Measurements from ENCODE around the gene OTOA.
"Not testable (repeated sequence)": the region's sequence is repeated elsewhere in the genome, so short reads cannot be mapped to it uniquely, and the experiment has no call there.

The OTOA gene

DNA sequence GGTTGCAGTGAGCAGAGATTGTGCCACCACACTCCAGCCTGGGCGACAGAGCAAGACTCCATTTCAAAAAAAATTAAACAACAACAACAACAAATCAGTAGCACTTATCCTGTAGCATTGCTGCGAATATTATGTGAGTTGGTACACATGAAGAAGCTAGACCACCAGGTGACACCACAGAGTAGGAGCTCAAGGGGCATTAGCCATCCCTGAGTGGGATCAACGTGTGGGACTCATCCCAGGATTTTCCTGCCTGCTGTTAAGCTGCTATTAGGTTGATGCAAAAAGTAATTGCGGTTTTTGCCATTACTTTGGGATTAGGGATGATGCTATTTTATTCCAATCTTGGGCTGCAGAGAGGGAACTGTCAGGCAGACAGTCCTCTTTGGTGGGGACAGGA lies 47.2 kb downstream of the OTOA start:
- Histone ChIP-seq H3K36me3 (ENCODE audit: control insufficient read depth in 4 of 4, insufficient read depth in 4 of 4, low read length in 3 of 4) (no peaks in the 10 kb centered on the region), H3K27me3 (replicated peaks in 2 of 5; ENCODE audit: control insufficient read depth in 4 of 5, insufficient read depth in 5 of 5, low read length in 4 of 5) (no peaks in the 10 kb centered on the region), H3K9me3 (ENCODE audit: control extremely low read depth in 1 of 5, control insufficient read depth in 4 of 5, insufficient read depth in 2 of 5, low read depth in 1 of 5, low read length in 4 of 5) (no peaks in the 10 kb centered on the region), H3K4me3 (ENCODE audit: control insufficient read depth in 1 of 7, extremely low read depth in 1 of 7, insufficient read depth in 4 of 7, low read depth in 2 of 7, low read length in 6 of 7) (no peak overlapping the region), H3K27ac (ENCODE audit: insufficient read depth in 1 of 2, low read depth in 1 of 2, low read length in 2 of 2, poor library complexity in 1 of 2, severe bottlenecking in 2 of 2) (no peak overlapping the region), H3K4me1 (ENCODE audit: control extremely low read depth in 1 of 4, control insufficient read depth in 4 of 4, insufficient read depth in 4 of 4, low read length in 3 of 4) (peaks cover 0 to 3% (median 0%) of the 10 kb centered on the region in 4 experiments)
- DNase-seq, result no peak
- ChIA-PET CTCF (interaction anchor here (1.2 to 2.8 kb wide), 4 partner anchors 9 to 126 kb away, joined by 3 to 12 read pairs (median 6); no protein-coding TSS in a partner anchor), POLR2A (no interaction called here)
- WGBS (ENCODE audit: insufficient coverage), result 84% methylated on average over 3 of the region's 4 CpGs

DNA sequence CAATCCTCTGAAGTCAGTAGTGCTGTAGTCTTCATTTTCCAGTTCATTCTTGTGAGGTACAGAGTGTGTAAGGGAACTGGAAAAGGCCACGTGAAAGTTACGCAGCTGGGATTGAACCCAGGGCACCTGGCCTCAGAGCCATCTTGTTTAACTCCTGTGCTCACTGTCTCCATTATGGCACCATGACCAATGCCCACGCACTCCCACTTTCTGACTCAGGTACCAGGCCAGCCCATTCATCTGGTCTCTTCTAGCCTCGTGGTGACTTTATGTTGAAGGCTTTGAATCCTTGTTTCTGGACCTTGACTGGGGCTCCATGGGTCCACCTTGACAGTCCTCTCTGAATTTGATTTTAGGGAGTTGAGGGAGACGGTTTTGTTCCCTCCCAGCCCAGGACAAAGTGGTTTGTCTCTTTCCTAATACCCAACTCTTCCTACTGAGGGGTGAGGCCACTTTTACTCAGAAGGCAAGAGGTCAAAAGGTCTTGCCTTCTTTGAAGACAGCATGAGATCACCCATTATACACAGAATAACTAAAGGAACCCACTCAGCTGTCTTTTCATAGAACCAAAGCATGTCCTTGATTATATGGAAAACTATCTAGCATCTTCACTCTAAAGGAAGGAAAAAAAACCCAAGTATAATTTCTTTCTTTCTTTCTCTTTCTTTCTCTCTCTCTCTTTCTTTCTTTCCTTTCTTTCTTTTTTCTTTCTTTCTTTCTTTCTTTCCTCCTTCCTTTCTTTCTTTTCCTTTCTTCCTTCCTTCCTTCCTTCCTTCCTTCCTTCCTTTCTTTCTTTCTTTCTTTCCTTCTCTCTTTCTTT lies 50.0 kb downstream of the OTOA start:
- CTCF ChIA-PET, result no interaction called here
- Histone ChIP-seq H3K27me3 (replicated peaks in 2 of 5; ENCODE audit: control insufficient read depth in 4 of 5, insufficient read depth in 5 of 5, low read length in 4 of 5) (no peaks in the 10 kb centered on the region), H3K27ac (ENCODE audit: insufficient read depth in 1 of 2, low read depth in 1 of 2, low read length in 2 of 2, poor library complexity in 1 of 2, severe bottlenecking in 2 of 2) (no peak overlapping the region), H3K9me3 (ENCODE audit: control extremely low read depth in 1 of 5, control insufficient read depth in 4 of 5, insufficient read depth in 2 of 5, low read depth in 1 of 5, low read length in 4 of 5) (no peaks in the 10 kb centered on the region), H3K4me1 (ENCODE audit: control extremely low read depth in 1 of 4, control insufficient read depth in 4 of 4, insufficient read depth in 4 of 4, low read length in 3 of 4) (no peaks in the 10 kb centered on the region), H3K36me3 (ENCODE audit: control insufficient read depth in 4 of 4, insufficient read depth in 4 of 4, low read length in 3 of 4) (no peaks in the 10 kb centered on the region), H3K4me3 (ENCODE audit: control insufficient read depth in 1 of 7, extremely low read depth in 1 of 7, insufficient read depth in 4 of 7, low read depth in 2 of 7, low read length in 6 of 7) (no peak overlapping the region)
- DNase-seq, result no peak
- POLR2A ChIA-PET, result no interaction called here
- 90% methylated on average over 5 of the region's 5 CpGs for WGBS (ENCODE audit: insufficient coverage)

DNA sequence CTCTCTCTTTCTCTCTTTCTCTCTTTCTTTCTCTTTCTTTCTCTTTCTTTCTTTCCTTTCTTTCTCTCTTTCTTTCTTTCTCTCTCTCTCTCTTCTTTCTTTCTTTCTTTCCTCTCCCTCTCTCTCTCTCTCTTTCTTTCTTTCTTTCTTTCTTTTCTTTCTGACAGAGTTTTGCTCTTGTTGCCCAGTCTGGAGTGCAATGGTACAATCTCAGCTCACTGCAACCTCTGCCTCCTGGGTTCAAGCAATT lies 50.5 kb downstream of the OTOA start:
- H3K4me3 ChIP-seq (ENCODE audit: control insufficient read depth in 1 of 7, extremely low read depth in 1 of 7, insufficient read depth in 4 of 7, low read depth in 2 of 7, low read length in 6 of 7); H3K27ac ChIP-seq (ENCODE audit: insufficient read depth in 1 of 2, low read depth in 1 of 2, low read length in 2 of 2, poor library complexity in 1 of 2, severe bottlenecking in 2 of 2); H3K9me3 ChIP-seq (ENCODE audit: control extremely low read depth in 1 of 5, control insufficient read depth in 4 of 5, insufficient read depth in 2 of 5, low read depth in 1 of 5, low read length in 4 of 5); H3K4me1 ChIP-seq (ENCODE audit: control extremely low read depth in 1 of 4, control insufficient read depth in 4 of 4, insufficient read depth in 4 of 4, low read length in 3 of 4); H3K27me3 ChIP-seq (replicated peaks in 2 of 5; ENCODE audit: control insufficient read depth in 4 of 5, insufficient read depth in 5 of 5, low read length in 4 of 5); DNase-seq; POLR2A ChIA-PET; H3K36me3 ChIP-seq (ENCODE audit: control insufficient read depth in 4 of 4, insufficient read depth in 4 of 4, low read length in 3 of 4); CTCF ChIA-PET: not testable (repeated sequence)

DNA sequence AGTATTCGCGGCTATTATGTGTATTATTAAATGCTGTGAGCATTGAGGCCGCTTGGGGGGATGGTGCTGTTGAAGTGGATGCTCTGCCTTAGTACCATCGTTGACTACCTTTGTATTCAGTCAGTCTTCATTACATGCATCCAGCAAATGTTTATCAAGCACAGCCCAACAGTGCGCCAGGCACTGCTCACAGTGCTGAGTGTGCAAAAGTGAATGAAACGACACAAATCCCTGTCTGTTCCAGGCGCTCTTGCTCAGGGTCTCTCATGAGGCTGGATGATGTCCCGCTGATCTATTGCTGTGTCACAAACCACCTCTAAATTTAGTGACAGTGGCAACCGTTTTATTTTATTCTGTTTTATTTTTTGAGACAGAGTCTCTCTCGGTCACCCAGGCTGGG lies 53.8 kb downstream of the OTOA start:
- Histone ChIP-seq H3K27ac (ENCODE audit: insufficient read depth in 1 of 2, low read depth in 1 of 2, low read length in 2 of 2, poor library complexity in 1 of 2, severe bottlenecking in 2 of 2) (no peak overlapping the region), H3K9me3 (ENCODE audit: control extremely low read depth in 1 of 5, control insufficient read depth in 4 of 5, insufficient read depth in 2 of 5, low read depth in 1 of 5, low read length in 4 of 5) (no peaks in the 10 kb centered on the region), H3K4me3 (ENCODE audit: control insufficient read depth in 1 of 7, extremely low read depth in 1 of 7, insufficient read depth in 4 of 7, low read depth in 2 of 7, low read length in 6 of 7) (no peak overlapping the region), H3K4me1 (ENCODE audit: control extremely low read depth in 1 of 4, control insufficient read depth in 4 of 4, insufficient read depth in 4 of 4, low read length in 3 of 4) (no peaks in the 10 kb centered on the region), H3K27me3 (replicated peaks in 2 of 5; ENCODE audit: control insufficient read depth in 4 of 5, insufficient read depth in 5 of 5, low read length in 4 of 5) (no peaks in the 10 kb centered on the region), H3K36me3 (ENCODE audit: control insufficient read depth in 4 of 4, insufficient read depth in 4 of 4, low read length in 3 of 4) (no peaks in the 10 kb centered on the region)
- ChIA-PET CTCF (interaction anchor here (1.5 to 2.1 kb wide), 2 partner anchors 9 to 133 kb away, joined by 3 to 9 read pairs; no protein-coding TSS in a partner anchor), POLR2A (no interaction called here)
- DNase-seq, result no peak
- WGBS (ENCODE audit: insufficient coverage), result 81% methylated on average over 6 of the region's 10 CpGs

DNA sequence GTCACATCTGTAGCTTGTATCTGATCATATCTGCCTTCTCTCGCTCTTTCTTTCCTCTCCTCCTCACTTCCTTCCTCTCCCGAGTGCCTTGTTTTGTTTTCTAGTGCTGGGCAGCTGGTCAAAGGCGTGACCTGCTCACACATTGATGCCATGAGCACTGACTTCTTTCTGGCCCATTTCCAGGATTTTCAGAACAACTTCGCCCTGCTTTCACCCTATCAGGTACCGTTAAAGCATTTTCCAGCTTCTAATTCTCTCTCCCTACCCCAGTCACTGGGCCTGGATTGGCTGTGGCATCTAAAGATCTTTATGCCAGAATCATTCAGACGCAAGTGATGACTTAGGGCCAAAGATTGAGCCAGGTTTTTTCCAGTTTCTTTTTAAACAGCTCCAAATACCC lies 55.5 kb downstream of the OTOA start:
- Histone ChIP-seq H3K4me3 (ENCODE audit: control insufficient read depth in 1 of 7, extremely low read depth in 1 of 7, insufficient read depth in 4 of 7, low read depth in 2 of 7, low read length in 6 of 7) (no peak overlapping the region), H3K9me3 (ENCODE audit: control extremely low read depth in 1 of 5, control insufficient read depth in 4 of 5, insufficient read depth in 2 of 5, low read depth in 1 of 5, low read length in 4 of 5) (peaks cover 0 to 3% (median 0%) of the 10 kb centered on the region in 5 experiments), H3K27ac (ENCODE audit: insufficient read depth in 1 of 2, low read depth in 1 of 2, low read length in 2 of 2, poor library complexity in 1 of 2, severe bottlenecking in 2 of 2) (no peak overlapping the region), H3K27me3 (replicated peaks in 2 of 5; ENCODE audit: control insufficient read depth in 4 of 5, insufficient read depth in 5 of 5, low read length in 4 of 5) (no peaks in the 10 kb centered on the region), H3K36me3 (ENCODE audit: control insufficient read depth in 4 of 4, insufficient read depth in 4 of 4, low read length in 3 of 4) (no peaks in the 10 kb centered on the region), H3K4me1 (ENCODE audit: control extremely low read depth in 1 of 4, control insufficient read depth in 4 of 4, insufficient read depth in 4 of 4, low read length in 3 of 4) (no peaks in the 10 kb centered on the region)
- WGBS (ENCODE audit: insufficient coverage), result 79% methylated on average over 6 of the region's 6 CpGs
- ChIA-PET POLR2A (no interaction called here), CTCF (interaction anchor here (1.5 to 2.1 kb wide), 3 partner anchors 11 to 135 kb away, joined by 3 to 9 read pairs (median 7); no protein-coding TSS in a partner anchor)
- no peak for DNase-seq

DNA sequence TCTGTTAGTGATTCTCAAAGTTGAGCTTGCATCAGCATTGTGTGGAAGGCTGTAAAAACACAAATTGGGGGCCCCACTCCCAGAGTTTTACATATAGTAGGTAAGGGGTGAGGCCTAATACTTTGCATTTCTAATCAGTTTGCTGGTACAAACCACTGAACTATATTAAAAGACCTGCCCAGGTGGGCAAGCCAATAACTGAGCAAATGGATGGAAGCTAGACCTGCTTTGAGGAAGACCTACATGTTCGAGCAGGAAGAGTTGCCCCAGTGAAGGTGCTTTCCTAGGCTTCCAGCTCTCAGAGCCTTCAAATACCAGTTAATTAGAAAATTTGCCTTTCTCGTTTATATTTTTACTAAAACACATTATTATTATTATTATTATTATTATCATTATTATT lies 56.8 kb downstream of the OTOA start:
- Histone ChIP-seq H3K4me3 (ENCODE audit: control insufficient read depth in 1 of 7, extremely low read depth in 1 of 7, insufficient read depth in 4 of 7, low read depth in 2 of 7, low read length in 6 of 7) (no peak overlapping the region), H3K4me1 (ENCODE audit: control extremely low read depth in 1 of 4, control insufficient read depth in 4 of 4, insufficient read depth in 4 of 4, low read length in 3 of 4) (no peaks in the 10 kb centered on the region), H3K27ac (ENCODE audit: insufficient read depth in 1 of 2, low read depth in 1 of 2, low read length in 2 of 2, poor library complexity in 1 of 2, severe bottlenecking in 2 of 2) (no peak overlapping the region), H3K9me3 (ENCODE audit: control extremely low read depth in 1 of 5, control insufficient read depth in 4 of 5, insufficient read depth in 2 of 5, low read depth in 1 of 5, low read length in 4 of 5) (peaks cover 0 to 3% (median 0%) of the 10 kb centered on the region in 5 experiments), H3K36me3 (ENCODE audit: control insufficient read depth in 4 of 4, insufficient read depth in 4 of 4, low read length in 3 of 4) (no peaks in the 10 kb centered on the region), H3K27me3 (replicated peaks in 2 of 5; ENCODE audit: control insufficient read depth in 4 of 5, insufficient read depth in 5 of 5, low read length in 4 of 5) (no peaks in the 10 kb centered on the region)
- 100% methylated on average over 1 of the region's 2 CpGs for WGBS (ENCODE audit: insufficient coverage)
- no peak for DNase-seq
- ChIA-PET POLR2A (no interaction called here), CTCF (interaction anchor here (0.9 to 1.3 kb wide), 2 partner anchors 11 to 140 kb away, joined by 3 read pairs; no protein-coding TSS in a partner anchor)

DNA sequence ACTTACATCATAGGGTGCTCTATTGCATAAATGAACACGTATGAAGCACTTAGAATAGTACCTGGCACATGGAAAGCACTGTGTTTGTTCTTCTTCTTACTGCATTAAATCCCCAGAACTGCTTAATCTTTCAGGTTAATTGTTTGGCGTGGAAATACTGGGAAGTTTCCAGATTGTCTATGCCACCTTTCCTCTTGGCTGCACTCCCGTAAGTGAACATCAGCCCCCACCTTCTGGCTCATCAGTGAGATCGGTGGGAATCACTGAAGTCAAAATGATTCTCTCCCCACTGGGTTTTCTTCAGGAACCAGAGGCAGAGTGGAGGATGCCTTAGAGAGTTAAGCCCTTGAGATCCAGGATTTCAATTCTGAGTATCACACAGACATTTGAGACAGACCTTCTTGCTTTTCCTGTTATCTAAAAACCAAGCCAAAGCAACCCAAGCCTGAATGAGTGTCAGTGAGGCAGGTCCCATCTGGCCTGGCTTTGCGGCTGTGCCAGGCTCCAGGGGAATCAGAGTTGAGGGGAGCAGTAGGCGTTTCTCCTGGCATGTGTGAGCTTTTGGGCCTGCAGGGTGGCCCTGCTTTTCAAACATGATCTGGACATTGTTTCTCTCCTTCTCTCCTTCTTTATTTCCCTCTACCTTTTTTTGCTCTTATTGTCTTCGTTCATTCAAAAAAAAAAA lies 59.1 kb downstream of the OTOA start:
- ChIA-PET POLR2A (no interaction called here), CTCF (interaction anchor here (0.7 kb wide), 1 partner anchor 58 kb away, joined by 4 read pairs; no protein-coding TSS in a partner anchor)
- DNase-seq, result no peak
- H3K27ac ChIP-seq (ENCODE audit: insufficient read depth in 1 of 2, low read depth in 1 of 2, low read length in 2 of 2, poor library complexity in 1 of 2, severe bottlenecking in 2 of 2), result no peak overlapping the region
- 92% methylated on average over 4 of the region's 7 CpGs for WGBS (ENCODE audit: insufficient coverage)
- H3K27me3 ChIP-seq (replicated peaks in 2 of 5; ENCODE audit: control insufficient read depth in 4 of 5, insufficient read depth in 5 of 5, low read length in 4 of 5), result no peaks in the 10 kb centered on the region
- H3K36me3 ChIP-seq (ENCODE audit: control insufficient read depth in 4 of 4, insufficient read depth in 4 of 4, low read length in 3 of 4), result no peaks in the 10 kb centered on the region
- peaks cover 0 to 3% (median 0%) of the 10 kb centered on the region in 5 experiments for H3K9me3 ChIP-seq (ENCODE audit: control extremely low read depth in 1 of 5, control insufficient read depth in 4 of 5, insufficient read depth in 2 of 5, low read depth in 1 of 5, low read length in 4 of 5)
- no peaks in the 10 kb centered on the region for H3K4me1 ChIP-seq (ENCODE audit: control extremely low read depth in 1 of 4, control insufficient read depth in 4 of 4, insufficient read depth in 4 of 4, low read length in 3 of 4)
- H3K4me3 ChIP-seq (ENCODE audit: control insufficient read depth in 1 of 7, extremely low read depth in 1 of 7, insufficient read depth in 4 of 7, low read depth in 2 of 7, low read length in 6 of 7), result no peak overlapping the region

Data from common myeloid progenitor, CD34-positive (primary cell).